CD14-positive monocyte (primary cell): ENCODE measurements around the gene UFSP1. TPM values are rescaled to one million over a fixed set of nuclear protein-coding genes. Genes with fewer than 3 reads are reported as not detected.

Experiments
- DNase-seq, 3 donors: peaks; one replicate each; pipeline ENCODE4 v3.0.0-alpha.2; 2011 to 2022
- H2AFZ ChIP-seq: 2 replicates; pipeline ENCODE4 v1.6.0; 2012; ENCODE audit warnings: mild to moderate bottlenecking, low read depth, low read length, inconsistent platforms; ENCODE audit not compliant: insufficient read depth, poor library complexity, severe bottlenecking
- H3K27ac ChIP-seq, 2 donors: 1 replicate in 1 of 2; 2 replicates in 1 of 2; pipeline ENCODE4 v1.5.1; 2012 to 2013; ENCODE audit warnings: low read length in 2 of 2, control low read depth in 1 of 2, inconsistent platforms in 1 of 2, low read depth in 1 of 2, mild to moderate bottlenecking in 1 of 2
- H3K27me3 ChIP-seq, 2 donors: one replicate each; pipeline versions ENCODE4 v1.6.0 to v1.6.1; 2011 to 2013; ENCODE audit warnings: low read length in 2 of 2; ENCODE audit not compliant: control insufficient read depth in 2 of 2, insufficient read depth in 2 of 2
- H3K36me3 ChIP-seq, 2 donors: replicated peaks in 1 of 2; 1 replicate in 1 of 2; 2 replicates in 1 of 2; pipeline versions ENCODE4 v1.5.1 to v1.6.1; 2012 to 2013; ENCODE audit warnings: low read length in 2 of 2, control low read depth in 1 of 2, inconsistent platforms in 1 of 2, mild to moderate bottlenecking in 1 of 2; ENCODE audit not compliant: insufficient read depth in 2 of 2, control insufficient read depth in 1 of 2
- H3K4me1 ChIP-seq, 2 donors: 1 replicate in 1 of 2; 2 replicates in 1 of 2; pipeline versions ENCODE4 v1.5.1 to v1.6.1; 2012 to 2013; ENCODE audit warnings: low read length in 2 of 2, control low read depth in 1 of 2, inconsistent platforms in 1 of 2, mild to moderate bottlenecking in 1 of 2, moderate library complexity in 1 of 2; ENCODE audit not compliant: insufficient read depth in 2 of 2, control insufficient read depth in 1 of 2
- H3K4me2 ChIP-seq: replicated peaks from 2 replicates; pipeline ENCODE3; 2012; ENCODE audit warnings: low read length, moderate library complexity, mild to moderate bottlenecking; ENCODE audit not compliant: poor library complexity, severe bottlenecking; ENCODE audit errors: extremely low read depth
- H3K4me3 ChIP-seq, 3 experiments: fragments of 200-600 bp in 1 of 3; sonication (generic) in 1 of 3; replicated peaks in 1 of 3; 1 replicate in 2 of 3; 2 replicates in 1 of 3; pipeline ENCODE4 v1.5.1; 2011 to 2013; ENCODE audit warnings: low read length in 3 of 3, mild to moderate bottlenecking in 3 of 3, control low read depth in 2 of 3, low read depth in 2 of 3, inconsistent platforms in 1 of 3, moderate library complexity in 1 of 3
- H3K79me2 ChIP-seq: 2 replicates; pipeline ENCODE4 v1.6.0; 2012; ENCODE audit warnings: mild to moderate bottlenecking, control low read depth, inconsistent platforms, low read length, moderate library complexity; ENCODE audit not compliant: insufficient read depth
- H3K9ac ChIP-seq: 2 replicates; pipeline ENCODE4 v1.6.0; 2017; ENCODE audit warnings: low read length, mild to moderate bottlenecking; ENCODE audit not compliant: insufficient read depth, poor library complexity, severe bottlenecking
- H3K9me3 ChIP-seq, 2 donors: replicated peaks in 1 of 2; 1 replicate in 1 of 2; 2 replicates in 1 of 2; pipeline versions ENCODE4 v1.5.1 to v1.6.1; 2012 to 2013; ENCODE audit warnings: low read length in 2 of 2, control low read depth in 1 of 2; ENCODE audit not compliant: control insufficient read depth in 1 of 2, insufficient read depth in 1 of 2
- H4K20me1 ChIP-seq: 2 replicates; pipeline ENCODE4 v1.6.0; 2012; ENCODE audit warnings: mild to moderate bottlenecking, low read length, control low read depth, moderate library complexity; ENCODE audit not compliant: insufficient read depth
- H3K27ac Mint-ChIP-seq, 7 donors: one replicate each; pipeline ENCODE4 v1.8.0; 2020; ENCODE audit warnings: mild to moderate bottlenecking in 7 of 7, mixed read lengths in 7 of 7, moderate library complexity in 6 of 7, inconsistent platforms in 2 of 7
- H3K27me3 Mint-ChIP-seq, 3 donors: one replicate each; pipeline ENCODE4 v1.8.0; 2021 to 2022; ENCODE audit warnings: low read depth in 3 of 3, mild to moderate bottlenecking in 3 of 3, mixed read lengths in 3 of 3, moderate library complexity in 3 of 3, inconsistent platforms in 1 of 3
- H3K36me3 Mint-ChIP-seq, 2 donors: one replicate each; pipeline ENCODE4 v1.8.0; 2020; ENCODE audit warnings: mixed read lengths in 2 of 2, inconsistent platforms in 1 of 2, mild to moderate bottlenecking in 1 of 2
- H3K4me1 Mint-ChIP-seq: one replicate; pipeline ENCODE4 v1.8.0; 2020; ENCODE audit warnings: mild to moderate bottlenecking, mixed read lengths
- H3K4me3 Mint-ChIP-seq, 2 donors: one replicate each; pipeline ENCODE4 v1.8.0; 2020; ENCODE audit warnings: mild to moderate bottlenecking in 2 of 2, mixed read lengths in 2 of 2, moderate library complexity in 1 of 2
- H3K9me3 Mint-ChIP-seq, 7 donors: one replicate each; pipeline ENCODE4 v1.8.0; 2020 to 2022; ENCODE audit warnings: mixed read lengths in 7 of 7, mild to moderate bottlenecking in 6 of 7, moderate library complexity in 6 of 7, inconsistent platforms in 2 of 7
- CTCF ChIP-seq: fragments of 200-600 bp; IDR thresholded peaks from one replicate; pipeline ENCODE4 v1.8.0; 2022; ENCODE audit warnings: antibody characterized with exemption, mild to moderate bottlenecking
- WGBS: methylation state at CpG from one replicate; pipeline ENCODE4 v1.1.5; 2013; ENCODE audit warnings: missing lambda C conversion rate; ENCODE audit not compliant: insufficient coverage; 5-methylcytosine and 5-hydroxymethylcytosine counted together
- intact Hi-C, 2 donors: fragments of 100-400 bp; cut with micrococcal nuclease; formaldehyde crosslinking; loops; one replicate each; pipeline versions ENCODE4 v1.15.0 to v1.15.1; 2023
- polyA plus RNA-seq, 3 donors: library from polyadenylated mRNA; depleted of rRNA in 1 of 3; unstranded in 2 of 3; stranded (reverse) in 1 of 3; fragments of 300-500 nt in 2 of 3; fragments of >200 nt in 1 of 3; fragmentation: Illumina TruSeq in 2 of 3; gene quantifications; 1 replicate in 2 of 3; 2 replicates in 1 of 3; pipeline ENCODE4 v1.2.3, GENCODE V29; 2012 to 2021

UFSP1 gene
- polyA plus RNA-seq, 3 donors = 0.57 to 0.76 (median 0.57) TPM

- 97% methylated on average over 23 of the region's 24 CpGs for WGBS
- H3K27me3 Mint-ChIP-seq = peaks cover 1 to 11% (median 2%) of the 10 kb centered on the region in 3 donors
- Histone ChIP-seq H3K9me3 (no peaks in the 10 kb centered on the region), H3K4me3 (no peak overlapping the region), H3K36me3 (peaks cover 63 to 88% of the 10 kb centered on the region in 2 donors), H3K4me2 (no peak overlapping the region), H4K20me1 (peaks cover 77% of the 10 kb centered on the region), H3K27ac (no peak overlapping the region), H3K4me1 (peaks cover 21 to 28% of the 10 kb centered on the region in 2 donors), H2AFZ (no peak overlapping the region), H3K9ac (no peak overlapping the region), H3K79me2 (peaks cover 39% of the 10 kb centered on the region), H3K27me3 (no peaks in the 10 kb centered on the region)
- H3K9me3 Mint-ChIP-seq = peaks cover 0 to 2% (median 0%) of the 10 kb centered on the region in 7 donors
- intact Hi-C loops = no loop called here
- peak overlapping the region in 1 of 7 donors; percentile 7 for H3K27ac Mint-ChIP-seq
- peaks cover 36% of the 10 kb centered on the region for H3K4me1 Mint-ChIP-seq
- H3K36me3 Mint-ChIP-seq = peaks cover 91 to 95% of the 10 kb centered on the region in 2 donors
- no peak for DNase-seq
- TF ChIP-seq CTCF = no peak
- H3K4me3 Mint-ChIP-seq = no peak overlapping the region
These were observed 6.6 kb downstream of the UFSP1 start for GRCh38 chr7:100882785-100883526.

GRCh38 chr7:100882201-100882600 lies 7.3 kb downstream of the UFSP1 start:
- Mint-ChIP-seq H3K4me3 (no peak overlapping the region), H3K27me3 (peaks cover 1 to 12% (median 2%) of the 10 kb centered on the region in 3 donors), H3K4me1 (peaks cover 28% of the 10 kb centered on the region), H3K9me3 (peaks cover 0 to 2% (median 0%) of the 10 kb centered on the region in 7 donors), H3K27ac (no peak overlapping the region), H3K36me3 (peaks cover 90 to 93% of the 10 kb centered on the region in 2 donors)
- TF ChIP-seq CTCF = no peak
- Histone ChIP-seq H3K9me3 (no peaks in the 10 kb centered on the region), H3K4me3 (no peak overlapping the region), H3K79me2 (peaks cover 47% of the 10 kb centered on the region), H3K27me3 (no peaks in the 10 kb centered on the region), H2AFZ (no peak overlapping the region), H3K27ac (no peak overlapping the region), H3K9ac (no peak overlapping the region), H3K4me2 (no peak overlapping the region), H4K20me1 (peaks cover 81% of the 10 kb centered on the region), H3K36me3 (peaks cover 63 to 94% of the 10 kb centered on the region in 2 donors), H3K4me1 (peaks cover 13 to 20% of the 10 kb centered on the region in 2 donors)
- no peak for DNase-seq
- WGBS = 100% methylated on average over 7 of the region's 9 CpGs
- intact Hi-C loops = no loop called here
